ENCODE results near the gene TEX30. TPM values are rescaled to one million over a fixed set of nuclear protein-coding genes. Genes with fewer than 3 reads are reported as not detected.
A peak's percentile ranks its signal among the peaks of the same experiment; 100 is the strongest.

TEX30 gene
- total RNA-seq, 1 experiment from 2014 or later, result 8.9 TPM

DNA sequence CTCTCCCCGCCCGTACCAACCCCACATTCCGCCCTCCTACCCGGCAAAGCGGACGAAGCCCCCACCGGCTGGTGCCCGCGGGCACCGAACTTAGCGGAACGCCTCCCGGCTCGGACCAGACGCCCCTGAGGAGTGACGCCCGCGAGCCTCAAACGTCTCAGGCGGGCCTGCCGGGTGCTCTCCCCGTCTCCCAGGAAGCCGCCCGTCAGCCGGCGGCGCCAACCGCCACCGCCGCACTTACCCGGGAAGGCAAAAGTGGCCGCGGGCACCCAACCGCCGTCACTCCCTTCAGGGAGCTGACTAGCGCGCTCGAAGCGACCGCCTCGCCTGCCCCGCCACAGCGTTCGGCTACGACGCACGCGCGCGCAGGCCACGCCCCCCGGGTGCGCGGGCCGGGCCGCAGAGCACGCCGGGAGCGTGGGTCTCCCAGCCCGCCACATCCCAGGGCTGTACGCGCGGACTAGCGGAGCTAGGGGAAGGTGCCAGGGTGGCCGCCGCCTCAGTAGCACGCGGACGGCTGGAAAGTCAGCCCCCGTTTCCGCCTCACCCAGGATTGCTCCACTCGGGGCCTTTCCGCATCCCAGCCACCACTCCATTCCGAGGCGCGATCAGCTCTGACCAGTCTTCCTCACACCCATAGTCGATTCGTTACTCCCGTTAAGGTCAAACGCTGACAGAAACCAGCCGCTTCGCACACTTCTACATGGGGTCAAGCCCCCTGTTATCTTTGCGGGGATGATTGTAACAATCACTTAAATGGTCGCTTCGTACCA lies at the start of gene TEX30 (continued):
- TF ChIP-seq, protein P1, sequence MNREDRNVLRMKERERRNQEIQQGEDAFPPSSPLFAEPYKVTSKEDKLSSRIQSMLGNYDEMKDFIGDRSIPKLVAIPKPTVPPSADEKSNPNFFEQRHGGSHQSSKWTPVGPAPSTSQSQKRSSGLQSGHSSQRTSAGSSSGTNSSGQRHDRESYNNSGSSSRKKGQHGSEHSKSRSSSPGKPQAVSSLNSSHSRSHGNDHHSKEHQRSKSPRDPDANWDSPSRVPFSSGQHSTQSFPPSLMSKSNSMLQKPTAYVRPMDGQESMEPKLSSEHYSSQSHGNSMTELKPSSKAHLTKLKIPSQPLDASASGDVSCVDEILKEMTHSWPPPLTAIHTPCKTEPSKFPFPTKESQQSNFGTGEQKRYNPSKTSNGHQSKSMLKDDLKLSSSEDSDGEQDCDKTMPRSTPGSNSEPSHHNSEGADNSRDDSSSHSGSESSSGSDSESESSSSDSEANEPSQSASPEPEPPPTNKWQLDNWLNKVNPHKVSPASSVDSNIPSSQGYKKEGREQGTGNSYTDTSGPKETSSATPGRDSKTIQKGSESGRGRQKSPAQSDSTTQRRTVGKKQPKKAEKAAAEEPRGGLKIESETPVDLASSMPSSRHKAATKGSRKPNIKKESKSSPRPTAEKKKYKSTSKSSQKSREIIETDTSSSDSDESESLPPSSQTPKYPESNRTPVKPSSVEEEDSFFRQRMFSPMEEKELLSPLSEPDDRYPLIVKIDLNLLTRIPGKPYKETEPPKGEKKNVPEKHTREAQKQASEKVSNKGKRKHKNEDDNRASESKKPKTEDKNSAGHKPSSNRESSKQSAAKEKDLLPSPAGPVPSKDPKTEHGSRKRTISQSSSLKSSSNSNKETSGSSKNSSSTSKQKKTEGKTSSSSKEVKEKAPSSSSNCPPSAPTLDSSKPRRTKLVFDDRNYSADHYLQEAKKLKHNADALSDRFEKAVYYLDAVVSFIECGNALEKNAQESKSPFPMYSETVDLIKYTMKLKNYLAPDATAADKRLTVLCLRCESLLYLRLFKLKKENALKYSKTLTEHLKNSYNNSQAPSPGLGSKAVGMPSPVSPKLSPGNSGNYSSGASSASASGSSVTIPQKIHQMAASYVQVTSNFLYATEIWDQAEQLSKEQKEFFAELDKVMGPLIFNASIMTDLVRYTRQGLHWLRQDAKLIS (CRISPR knock-in tag; IDR thresholded peaks at IDR 0.05; ENCODE audit: borderline replicate concordance), result 0 out of 2 replicates have a peak, but pooled peaks have one; percentile 73
- TF ChIP-seq, protein P2, sequence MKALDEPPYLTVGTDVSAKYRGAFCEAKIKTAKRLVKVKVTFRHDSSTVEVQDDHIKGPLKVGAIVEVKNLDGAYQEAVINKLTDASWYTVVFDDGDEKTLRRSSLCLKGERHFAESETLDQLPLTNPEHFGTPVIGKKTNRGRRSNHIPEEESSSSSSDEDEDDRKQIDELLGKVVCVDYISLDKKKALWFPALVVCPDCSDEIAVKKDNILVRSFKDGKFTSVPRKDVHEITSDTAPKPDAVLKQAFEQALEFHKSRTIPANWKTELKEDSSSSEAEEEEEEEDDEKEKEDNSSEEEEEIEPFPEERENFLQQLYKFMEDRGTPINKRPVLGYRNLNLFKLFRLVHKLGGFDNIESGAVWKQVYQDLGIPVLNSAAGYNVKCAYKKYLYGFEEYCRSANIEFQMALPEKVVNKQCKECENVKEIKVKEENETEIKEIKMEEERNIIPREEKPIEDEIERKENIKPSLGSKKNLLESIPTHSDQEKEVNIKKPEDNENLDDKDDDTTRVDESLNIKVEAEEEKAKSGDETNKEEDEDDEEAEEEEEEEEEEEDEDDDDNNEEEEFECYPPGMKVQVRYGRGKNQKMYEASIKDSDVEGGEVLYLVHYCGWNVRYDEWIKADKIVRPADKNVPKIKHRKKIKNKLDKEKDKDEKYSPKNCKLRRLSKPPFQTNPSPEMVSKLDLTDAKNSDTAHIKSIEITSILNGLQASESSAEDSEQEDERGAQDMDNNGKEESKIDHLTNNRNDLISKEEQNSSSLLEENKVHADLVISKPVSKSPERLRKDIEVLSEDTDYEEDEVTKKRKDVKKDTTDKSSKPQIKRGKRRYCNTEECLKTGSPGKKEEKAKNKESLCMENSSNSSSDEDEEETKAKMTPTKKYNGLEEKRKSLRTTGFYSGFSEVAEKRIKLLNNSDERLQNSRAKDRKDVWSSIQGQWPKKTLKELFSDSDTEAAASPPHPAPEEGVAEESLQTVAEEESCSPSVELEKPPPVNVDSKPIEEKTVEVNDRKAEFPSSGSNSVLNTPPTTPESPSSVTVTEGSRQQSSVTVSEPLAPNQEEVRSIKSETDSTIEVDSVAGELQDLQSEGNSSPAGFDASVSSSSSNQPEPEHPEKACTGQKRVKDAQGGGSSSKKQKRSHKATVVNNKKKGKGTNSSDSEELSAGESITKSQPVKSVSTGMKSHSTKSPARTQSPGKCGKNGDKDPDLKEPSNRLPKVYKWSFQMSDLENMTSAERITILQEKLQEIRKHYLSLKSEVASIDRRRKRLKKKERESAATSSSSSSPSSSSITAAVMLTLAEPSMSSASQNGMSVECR (CRISPR knock-in tag; IDR thresholded peaks at IDR 0.05; ENCODE audit: borderline replicate concordance), result peak; percentile 89
- TF ChIP-seq, protein P3, sequence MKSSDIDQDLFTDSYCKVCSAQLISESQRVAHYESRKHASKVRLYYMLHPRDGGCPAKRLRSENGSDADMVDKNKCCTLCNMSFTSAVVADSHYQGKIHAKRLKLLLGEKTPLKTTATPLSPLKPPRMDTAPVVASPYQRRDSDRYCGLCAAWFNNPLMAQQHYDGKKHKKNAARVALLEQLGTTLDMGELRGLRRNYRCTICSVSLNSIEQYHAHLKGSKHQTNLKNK (CRISPR knock-in tag; IDR thresholded peaks at IDR 0.05), result no peak
- TF ChIP-seq ZNF671 (CRISPR knock-in tag; IDR thresholded peaks at IDR 0.05) (no peak), ZNF416 (CRISPR knock-in tag; IDR thresholded peaks at IDR 0.05) (no peak), FOXP1 (CRISPR knock-in tag; IDR thresholded peaks at IDR 0.05; ENCODE audit: borderline replicate concordance) (peak; percentile 98), NR3C1 (CRISPR knock-in tag; conservative IDR thresholded peaks at IDR 0.05; ENCODE audit: low read depth) (no peak), GABPB1 (CRISPR knock-in tag; IDR thresholded peaks at IDR 0.05) (no peak), JAZF1 (CRISPR knock-in tag; IDR thresholded peaks at IDR 0.05) (no peak)
- TF ChIP-seq, protein P4, sequence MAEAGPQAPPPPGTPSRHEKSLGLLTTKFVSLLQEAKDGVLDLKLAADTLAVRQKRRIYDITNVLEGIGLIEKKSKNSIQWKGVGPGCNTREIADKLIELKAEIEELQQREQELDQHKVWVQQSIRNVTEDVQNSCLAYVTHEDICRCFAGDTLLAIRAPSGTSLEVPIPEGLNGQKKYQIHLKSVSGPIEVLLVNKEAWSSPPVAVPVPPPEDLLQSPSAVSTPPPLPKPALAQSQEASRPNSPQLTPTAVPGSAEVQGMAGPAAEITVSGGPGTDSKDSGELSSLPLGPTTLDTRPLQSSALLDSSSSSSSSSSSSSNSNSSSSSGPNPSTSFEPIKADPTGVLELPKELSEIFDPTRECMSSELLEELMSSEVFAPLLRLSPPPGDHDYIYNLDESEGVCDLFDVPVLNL (CRISPR knock-in tag; IDR thresholded peaks at IDR 0.05; ENCODE audit: borderline replicate concordance, low read depth), result peak; percentile 79; the same call in 1 of the 2 replicates
- TF ChIP-seq, protein P5, sequence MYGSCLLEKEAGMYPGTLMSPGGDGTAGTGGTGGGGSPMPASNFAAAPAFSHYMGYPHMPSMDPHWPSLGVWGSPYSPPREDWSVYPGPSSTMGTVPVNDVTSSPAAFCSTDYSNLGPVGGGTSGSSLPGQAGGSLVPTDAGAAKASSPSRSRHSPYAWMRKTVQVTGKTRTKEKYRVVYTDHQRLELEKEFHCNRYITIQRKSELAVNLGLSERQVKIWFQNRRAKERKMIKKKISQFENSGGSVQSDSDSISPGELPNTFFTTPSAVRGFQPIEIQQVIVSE (CRISPR knock-in tag; IDR thresholded peaks at IDR 0.05; ENCODE audit: borderline replicate concordance), result no peak
- TF ChIP-seq, protein P6, sequence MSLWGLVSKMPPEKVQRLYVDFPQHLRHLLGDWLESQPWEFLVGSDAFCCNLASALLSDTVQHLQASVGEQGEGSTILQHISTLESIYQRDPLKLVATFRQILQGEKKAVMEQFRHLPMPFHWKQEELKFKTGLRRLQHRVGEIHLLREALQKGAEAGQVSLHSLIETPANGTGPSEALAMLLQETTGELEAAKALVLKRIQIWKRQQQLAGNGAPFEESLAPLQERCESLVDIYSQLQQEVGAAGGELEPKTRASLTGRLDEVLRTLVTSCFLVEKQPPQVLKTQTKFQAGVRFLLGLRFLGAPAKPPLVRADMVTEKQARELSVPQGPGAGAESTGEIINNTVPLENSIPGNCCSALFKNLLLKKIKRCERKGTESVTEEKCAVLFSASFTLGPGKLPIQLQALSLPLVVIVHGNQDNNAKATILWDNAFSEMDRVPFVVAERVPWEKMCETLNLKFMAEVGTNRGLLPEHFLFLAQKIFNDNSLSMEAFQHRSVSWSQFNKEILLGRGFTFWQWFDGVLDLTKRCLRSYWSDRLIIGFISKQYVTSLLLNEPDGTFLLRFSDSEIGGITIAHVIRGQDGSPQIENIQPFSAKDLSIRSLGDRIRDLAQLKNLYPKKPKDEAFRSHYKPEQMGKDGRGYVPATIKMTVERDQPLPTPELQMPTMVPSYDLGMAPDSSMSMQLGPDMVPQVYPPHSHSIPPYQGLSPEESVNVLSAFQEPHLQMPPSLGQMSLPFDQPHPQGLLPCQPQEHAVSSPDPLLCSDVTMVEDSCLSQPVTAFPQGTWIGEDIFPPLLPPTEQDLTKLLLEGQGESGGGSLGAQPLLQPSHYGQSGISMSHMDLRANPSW (CRISPR knock-in tag; conservative IDR thresholded peaks at IDR 0.05; ENCODE audit: low read depth), result no peak
- TF ChIP-seq, protein P7, sequence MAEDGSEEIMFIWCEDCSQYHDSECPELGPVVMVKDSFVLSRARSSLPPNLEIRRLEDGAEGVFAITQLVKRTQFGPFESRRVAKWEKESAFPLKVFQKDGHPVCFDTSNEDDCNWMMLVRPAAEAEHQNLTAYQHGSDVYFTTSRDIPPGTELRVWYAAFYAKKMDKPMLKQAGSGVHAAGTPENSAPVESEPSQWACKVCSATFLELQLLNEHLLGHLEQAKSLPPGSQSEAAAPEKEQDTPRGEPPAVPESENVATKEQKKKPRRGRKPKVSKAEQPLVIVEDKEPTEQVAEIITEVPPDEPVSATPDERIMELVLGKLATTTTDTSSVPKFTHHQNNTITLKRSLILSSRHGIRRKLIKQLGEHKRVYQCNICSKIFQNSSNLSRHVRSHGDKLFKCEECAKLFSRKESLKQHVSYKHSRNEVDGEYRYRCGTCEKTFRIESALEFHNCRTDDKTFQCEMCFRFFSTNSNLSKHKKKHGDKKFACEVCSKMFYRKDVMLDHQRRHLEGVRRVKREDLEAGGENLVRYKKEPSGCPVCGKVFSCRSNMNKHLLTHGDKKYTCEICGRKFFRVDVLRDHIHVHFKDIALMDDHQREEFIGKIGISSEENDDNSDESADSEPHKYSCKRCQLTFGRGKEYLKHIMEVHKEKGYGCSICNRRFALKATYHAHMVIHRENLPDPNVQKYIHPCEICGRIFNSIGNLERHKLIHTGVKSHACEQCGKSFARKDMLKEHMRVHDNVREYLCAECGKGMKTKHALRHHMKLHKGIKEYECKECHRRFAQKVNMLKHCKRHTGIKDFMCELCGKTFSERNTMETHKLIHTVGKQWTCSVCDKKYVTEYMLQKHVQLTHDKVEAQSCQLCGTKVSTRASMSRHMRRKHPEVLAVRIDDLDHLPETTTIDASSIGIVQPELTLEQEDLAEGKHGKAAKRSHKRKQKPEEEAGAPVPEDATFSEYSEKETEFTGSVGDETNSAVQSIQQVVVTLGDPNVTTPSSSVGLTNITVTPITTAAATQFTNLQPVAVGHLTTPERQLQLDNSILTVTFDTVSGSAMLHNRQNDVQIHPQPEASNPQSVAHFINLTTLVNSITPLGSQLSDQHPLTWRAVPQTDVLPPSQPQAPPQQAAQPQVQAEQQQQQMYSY (CRISPR knock-in tag; IDR thresholded peaks at IDR 0.05), result peak; percentile 68
- TF ChIP-seq, protein P8, sequence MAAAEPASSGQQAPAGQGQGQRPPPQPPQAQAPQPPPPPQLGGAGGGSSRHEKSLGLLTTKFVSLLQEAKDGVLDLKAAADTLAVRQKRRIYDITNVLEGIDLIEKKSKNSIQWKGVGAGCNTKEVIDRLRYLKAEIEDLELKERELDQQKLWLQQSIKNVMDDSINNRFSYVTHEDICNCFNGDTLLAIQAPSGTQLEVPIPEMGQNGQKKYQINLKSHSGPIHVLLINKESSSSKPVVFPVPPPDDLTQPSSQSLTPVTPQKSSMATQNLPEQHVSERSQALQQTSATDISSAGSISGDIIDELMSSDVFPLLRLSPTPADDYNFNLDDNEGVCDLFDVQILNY (CRISPR knock-in tag; IDR thresholded peaks at IDR 0.05), result peak; percentile 96
- TF ChIP-seq, protein P9, sequence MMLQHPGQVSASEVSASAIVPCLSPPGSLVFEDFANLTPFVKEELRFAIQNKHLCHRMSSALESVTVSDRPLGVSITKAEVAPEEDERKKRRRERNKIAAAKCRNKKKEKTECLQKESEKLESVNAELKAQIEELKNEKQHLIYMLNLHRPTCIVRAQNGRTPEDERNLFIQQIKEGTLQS (CRISPR knock-in tag; conservative IDR thresholded peaks at IDR 0.05), result 0 out of 2 replicates have a peak, but pooled peaks have one; percentile 52

All from WTC11 (cell line).